K562 (cell line): Measurements from ENCODE around the gene NIPBL. TPM values are rescaled to one million over a fixed set of nuclear protein-coding genes. Genes with fewer than 3 reads are reported as not detected.

Experiments
- ATAC-seq: fragments of 200-7000 bp; cut with Tn5 transposase; 3 replicates; pipeline ENCODE4 v1.9.1; 2020; ENCODE audit warnings: moderate library complexity
- Bru-seq: library from RNA; stranded (reverse); fragments of 400-500 nt; gene quantifications from one replicate; lab custom pipeline; 2021; lab: Mats Ljungman, UMichigan
- BruChase-seq, 2 experiments: library from RNA; stranded (reverse); fragments of 400-500 nt; gene quantifications; one replicate each; lab custom pipeline; 2021; lab: Mats Ljungman, UMichigan
- BruUV-seq: library from RNA; stranded (reverse); fragments of 400-500 nt; replicated peaks from 2 replicates; lab custom pipeline; 2021; lab: Mats Ljungman, UMichigan
- CTCF ChIA-PET: fragments of 300-600 bp; formaldehyde crosslinking; extraction: SDS; loops from one replicate; lab custom pipeline; 2021; ENCODE audit warnings: low intra/inter-chr PET ratio; lab: Yijun Ruan, JAX
- POLR2A ChIA-PET: fragments of 300-600, 350-650 bp; sonication (Branson Sonifier 250); formaldehyde crosslinking; extraction: SDS; loops from one replicate; lab custom pipeline; 2021; ENCODE audit warnings: antibody characterized with exemption, inconsistent platforms; lab: Yijun Ruan, JAX
- DNase-seq, 4 experiments: peaks; one replicate each; pipeline versions ENCODE4 v3.0.0 to v3.0.0-alpha.2; 2011 to 2018; ENCODE audit warnings: low spot score in 3 of 4, mixed read lengths in 3 of 4; ENCODE audit errors: extremely low read depth in 1 of 4
- FAIRE-seq: peaks from 2 replicates; lab custom pipeline; 2011; peaks lifted over from hg19 to GRCh38; lab: Jason Lieb, UNC
- H2AFZ ChIP-seq: 2 replicates; pipeline ENCODE4 v1.6.0; 2011; ENCODE audit warnings: low read depth, low read length, control low read depth, inconsistent platforms
- H3K27ac ChIP-seq: fragments of 200-600 bp; 3 replicates; pipeline ENCODE4 v1.8.0; 2011; ENCODE audit warnings: low read depth, mild to moderate bottlenecking, control low read depth, inconsistent platforms, low read length, moderate library complexity, mixed read lengths; ENCODE audit errors: extremely low read depth
- H3K27me3 ChIP-seq, 2 experiments: fragments of 300-600 bp in 1 of 2; 2 replicates in 1 of 2; 3 replicates in 1 of 2; pipeline versions ENCODE4 v1.6.0 to v1.8.0; 2011; ENCODE audit warnings: inconsistent platforms in 2 of 2, low read length in 2 of 2, mild to moderate bottlenecking in 1 of 2, mixed read lengths in 1 of 2, moderate library complexity in 1 of 2; ENCODE audit not compliant: control insufficient read depth in 2 of 2, insufficient read depth in 2 of 2
- H3K36me3 ChIP-seq: fragments of 300-600 bp; 3 replicates; pipeline ENCODE4 v1.8.0; 2011; ENCODE audit warnings: mild to moderate bottlenecking, low read length, inconsistent platforms; ENCODE audit not compliant: control insufficient read depth, insufficient read depth
- H3K4me1 ChIP-seq, 2 experiments: fragments of 200-600 bp in 1 of 2; replicated peaks in 1 of 2; 2 replicates in 1 of 2; 3 replicates in 1 of 2; pipeline versions ENCODE4 v1.5.1 to v1.8.0; 2011; ENCODE audit warnings: inconsistent platforms in 2 of 2, low read length in 2 of 2, mild to moderate bottlenecking in 1 of 2, mixed read lengths in 1 of 2, moderate library complexity in 1 of 2; ENCODE audit not compliant: control insufficient read depth in 2 of 2, insufficient read depth in 2 of 2
- H3K4me2 ChIP-seq: 2 replicates; pipeline ENCODE4 v1.6.1; 2011; ENCODE audit warnings: low read length, control low read depth, inconsistent platforms, mixed read lengths; ENCODE audit not compliant: insufficient read depth
- H3K4me3 ChIP-seq: fragments of 200-600 bp; sonication (generic), shearing (Covaris generic); 2 replicates; pipeline ENCODE4 v1.5.1; 2016; ENCODE audit warnings: control low read depth, inconsistent platforms
- H3K79me2 ChIP-seq: fragments of 200-600 bp; 3 replicates; pipeline ENCODE4 v1.8.0; 2011; ENCODE audit warnings: low read length, inconsistent platforms; ENCODE audit not compliant: control insufficient read depth, insufficient read depth
- H3K9ac ChIP-seq, 2 experiments: 2 replicates each; pipeline versions ENCODE4 v1.6.0 to v1.6.1; 2011; ENCODE audit warnings: low read depth in 2 of 2, low read length in 2 of 2, control low read depth in 1 of 2, inconsistent platforms in 1 of 2, mild to moderate bottlenecking in 1 of 2, mixed read lengths in 1 of 2; ENCODE audit not compliant: insufficient read depth in 1 of 2
- H3K9me1 ChIP-seq: one replicate; pipeline ENCODE4 v1.6.0; 2011; ENCODE audit warnings: inconsistent platforms, mild to moderate bottlenecking, low read length, moderate library complexity; ENCODE audit not compliant: control insufficient read depth, insufficient read depth
- H3K9me3 ChIP-seq: replicated peaks from 2 replicates; pipeline ENCODE4 v1.5.1; 2011; ENCODE audit warnings: low read depth, low read length, inconsistent platforms; ENCODE audit not compliant: control insufficient read depth, insufficient read depth
- H4K20me1 ChIP-seq: replicated peaks from 2 replicates; pipeline ENCODE4 v1.6.1; 2011; ENCODE audit warnings: low read length, inconsistent platforms, mixed read lengths; ENCODE audit not compliant: control insufficient read depth, insufficient read depth
- CBFA2T2 ChIP-seq: fragments of 450-650 bp; conservative IDR thresholded peaks from 2 replicates; pipeline ENCODE4 v1.6.1; 2017; ENCODE audit warnings: mild to moderate bottlenecking
- HDGF ChIP-seq: fragments of 450-650 bp; IDR thresholded peaks from 2 replicates; pipeline ENCODE4 v1.6.1; 2016
- MYBL2 ChIP-seq, 2 experiments: fragments of 450-650 bp in 1 of 2; sonication (generic) in 1 of 2; formaldehyde crosslinking in 1 of 2; IDR thresholded peaks; 2 replicates each; pipeline versions ENCODE4 v1.6.1 to v1.8.1; 2017 to 2022; ENCODE audit warnings: borderline replicate concordance in 1 of 2, inconsistent platforms in 1 of 2, low read depth in 1 of 2, mild to moderate bottlenecking in 1 of 2, missing genetic modification reagents in 1 of 2, moderate library complexity in 1 of 2
- SNRNP70 ChIP-seq: fragments of 200-400 bp; formaldehyde crosslinking; optimal IDR thresholded peaks from 2 replicates; pipeline ENCODE3; 2017; ENCODE audit warnings: low read depth, low read length
- XRCC3 ChIP-seq: fragments of 450-650 bp; IDR thresholded peaks from 2 replicates; pipeline ENCODE4 v1.6.1; 2017; ENCODE audit warnings: mild to moderate bottlenecking, moderate library complexity
- YY1 ChIP-seq, 3 experiments: IDR thresholded peaks; 2 replicates each; pipeline ENCODE4 v1.6.1; 2011; ENCODE audit warnings: low read length in 2 of 3, mild to moderate bottlenecking in 2 of 3, moderate library complexity in 2 of 3, borderline replicate concordance in 1 of 3, control low read depth in 1 of 3, low read depth in 1 of 3; ENCODE audit not compliant: insufficient read depth in 3 of 3, insufficient replicate concordance in 2 of 3, control insufficient read depth in 1 of 3, insufficient read length in 1 of 3; ENCODE audit errors: extremely low read depth in 1 of 3
- ZNF444 ChIP-seq: fragments of 250-450 bp; sonication (Bioruptor Pico); IDR thresholded peaks from 2 replicates; pipeline ENCODE4 v1.4.0; 2020; ENCODE audit warnings: mild to moderate bottlenecking, moderate library complexity
- ZNF76 ChIP-seq: fragments of 250-450 bp; sonication (Bioruptor Pico); IDR thresholded peaks from 2 replicates; pipeline ENCODE4 v1.4.0; 2020; ENCODE audit warnings: mild to moderate bottlenecking, moderate library complexity, borderline replicate concordance
- WGBS: fragments of 100-300 bp; shearing (Covaris generic); methylation state at CpG from one replicate; pipeline ENCODE4 v1.1.6; 2016; ENCODE audit warnings: low coverage, mixed read lengths; ENCODE audit not compliant: insufficient coverage; ENCODE audit errors: missing lambda C conversion rate; 5-methylcytosine and 5-hydroxymethylcytosine counted together
- in situ Hi-C: fragments of 300-500 bp; cut with MboI; formaldehyde crosslinking; loops from 4 replicates; pipeline ENCODE4 v1.15.0; 2018; ENCODE audit warnings: inconsistent platforms, mixed read lengths
- intact Hi-C: fragments of 100-400 bp; cut with micrococcal nuclease; formaldehyde crosslinking; loops from 2 replicates; pipeline ENCODE4 v1.14.2; 2022
- long read RNA-seq, 3 experiments: library from polyadenylated mRNA in 2 of 3; library from RNA in 1 of 3; unstranded in 2 of 3; stranded (forward) in 1 of 3; transcript quantifications; one replicate each; pipeline ENCODE4 v2.0.0, GENCODE V29; 2019 to 2022
- polyA minus RNA-seq, 3 experiments: library from RNA; depleted of rRNA, polyadenylated mRNA; stranded (reverse); fragments of >200 nt; gene quantifications; 2 replicates each; pipeline ENCODE4 v1.2.3, GENCODE V29; 2011
- polyA plus RNA-seq, 8 experiments: library from polyadenylated mRNA; depleted of rRNA in 4 of 8; stranded (reverse) in 5 of 8; unstranded in 3 of 8; fragments of >200 nt; fragmentation: Nextera tagmentation in 2 of 8; fragmentation: Illumina TruSeq in 1 of 8; extraction: Ambion mirVana in 2 of 8; extraction: Trizol in 1 of 8; gene quantifications; 2 replicates each; pipeline versions ENCODE4 v1.2.1 to v1.2.3, GENCODE V29; 2011 to 2014; ENCODE audit warnings: inconsistent platforms in 1 of 8, missing spikeins in 1 of 8
- total RNA-seq, 7 experiments: library from RNA; depleted of rRNA in 6 of 7; stranded (reverse); fragments of >200 nt in 6 of 7; fragmentation: Illumina TruSeq in 2 of 7; extraction: Trizol in 2 of 7; gene quantifications; 2 replicates each; pipeline versions ENCODE4 v1.2.1 to v1.2.3, GENCODE V29; 2011 to 2021; ENCODE audit warnings: low replicate concordance in 1 of 7
- TF ChIP-seq, protein P1 (sequence below): sonication (generic); formaldehyde crosslinking; IDR thresholded peaks from 2 replicates; pipeline ENCODE4 v1.8.0; 2022; ENCODE audit warnings: mild to moderate bottlenecking, missing genetic modification reagents

Gene NIPBL
- 63.5 and 179 TPM in 2 replicates for total RNA-seq (2011; cell fraction: chromatin; rRNA removed; ENCODE audit: low replicate concordance)
- 22.7 and 38.0 TPM in 2 replicates for total RNA-seq (2011; cell fraction: nucleolus; rRNA removed)
- 72.7 and 138 TPM in 2 replicates for total RNA-seq (2011; cell fraction: nucleoplasm; rRNA removed)
- total RNA-seq (2014; rRNA removed) (26.1 and 27.9 TPM in 2 replicates), total RNA-seq (2014; rRNA removed; fragmentation: Illumina TruSeq; extraction: Trizol) (38.9 and 48.7 TPM in 2 replicates), total RNA-seq (2015; rRNA removed; fragmentation: Illumina TruSeq; extraction: Trizol) (37.9 and 42.3 TPM in 2 replicates), total RNA-seq (2021) (56.7 and 56.9 TPM in 2 replicates), polyA plus RNA-seq (2011; rRNA removed) (45.0 and 50.6 TPM in 2 replicates), polyA plus RNA-seq (2014; fragmentation: Illumina TruSeq; extraction: Trizol) (31.6 and 39.1 TPM in 2 replicates), polyA plus RNA-seq (2014; fragmentation: Nextera tagmentation; extraction: Ambion mirVana) (10 to 100 TPM; 12.9 to 15.6 TPM), polyA plus RNA-seq (2014; rRNA removed) (20.8 and 26.2 TPM in 2 replicates), polyA minus RNA-seq (2011; rRNA and poly(A)+ RNA removed) (186 and 237 TPM in 2 replicates), Bru-seq, nascent RNA (percentile 90 among the genes with signal in this experiment), BruChase-seq, experiment 1, labeled RNA remaining after a 2-hour chase (percentile 96 among the genes with signal in this experiment), BruChase-seq, experiment 2, labeled RNA remaining after a 6-hour chase (percentile 96 among the genes with signal in this experiment)
- 28.7 and 31.9 TPM in 2 replicates for polyA plus RNA-seq (2011; cell fraction: cytosol; rRNA removed)
- 93.7 and 95.8 TPM in 2 replicates for polyA plus RNA-seq (2011; cell fraction: nucleus; rRNA removed)
- 25.7 and 27.0 TPM in 2 replicates for polyA plus RNA-seq (2012)
- polyA minus RNA-seq (2011; cell fraction: cytosol; rRNA and poly(A)+ RNA removed): 43.8 and 51.4 TPM in 2 replicates
- 75.4 and 141 TPM in 2 replicates for polyA minus RNA-seq (2011; cell fraction: nucleus; rRNA and poly(A)+ RNA removed)
- long read RNA-seq, experiment 1, partial matches to known transcripts: 83 of 110 reads
- long read RNA-seq, experiment 1, other reads (novel, unspliced or antisense): 27 of 110 reads
- long read RNA-seq, experiment 2, full-length matches to known transcripts: 1 of 36 reads
- long read RNA-seq, experiment 2, partial matches to known transcripts: 16 of 36 reads
- long read RNA-seq, experiment 2, other reads (novel, unspliced or antisense): 19 of 36 reads
- long read RNA-seq, experiment 3, partial matches to known transcripts: 19 of 21 reads
- long read RNA-seq, experiment 3, other reads (novel, unspliced or antisense): 2 of 21 reads

GRCh38 chr5:36876299-36876964, at the start of gene NIPBL:
NIPBL (plus strand) TSS chr5:36876769; CDS start chr5:36953697, 76,928 bp downstream.
- no peaks in the 10 kb centered on the region for H3K9me3 ChIP-seq
- BruUV-seq: no TSS peak
- peaks cover 12 to 13% of the 10 kb centered on the region in 2 experiments; a peak in 4 of 5 replicates for H3K4me1 ChIP-seq
- ATAC-seq: peak; percentile 61
- no peaks in the 10 kb centered on the region for H3K9me1 ChIP-seq
- peak; percentile 89 to 98 (median 92) for DNase-seq
- H3K27me3 ChIP-seq: no peaks in the 10 kb centered on the region
- intact Hi-C loops (loop anchor here (1.0 to 10.0 kb wide), 3 partner anchors 137 to 642 kb away; partner anchors contain the start of genes NUP155 and WDR70), in situ Hi-C loops (no loop called here)
- under 1% methylated on average over 50 of the region's 73 CpGs for WGBS
- POLR2A ChIA-PET: interaction anchor here (0.6 to 3.9 kb wide), 13 partner anchors 9 to 1233 kb away, joined by 3 to 31 read pairs (median 3); no protein-coding TSS in a partner anchor
- peak within 1 kb of the TSS; percentile 93 for H3K4me3 ChIP-seq
- CTCF ChIA-PET: interaction anchor here (0.6 to 1.4 kb wide), 4 partner anchors 69 to 137 kb away, joined by 3 to 12 read pairs (median 3); no protein-coding TSS in a partner anchor
- H3K4me2 ChIP-seq: peak within 1 kb of the TSS; percentile 98
- peaks cover 12% of the 10 kb centered on the region; the same call in 1 of the 2 replicates for H4K20me1 ChIP-seq
- H3K36me3 ChIP-seq: peaks cover 4% of the 10 kb centered on the region; the same call in 2 of the 3 replicates
- peak within 1 kb of the TSS; percentile 89 for H2AFZ ChIP-seq
- peak within 1 kb of the TSS; percentile 93 for H3K27ac ChIP-seq
- peak within 1 kb of the TSS; percentile 92 to 99 for H3K9ac ChIP-seq
- H3K79me2 ChIP-seq: peaks cover 99% of the 10 kb centered on the region
- peak; percentile 65 for FAIRE-seq
- TF ChIP-seq MYBL2 (IDR thresholded peaks at IDR 0.05; ENCODE audit: low read depth): no peak
- TF ChIP-seq MYBL2 (CRISPR knock-in tag; IDR thresholded peaks at IDR 0.05; ENCODE audit: borderline replicate concordance): peak; percentile 25; the same call in 1 of the 2 replicates
- no peak for TF ChIP-seq SNRNP70
- peak; percentile 52 to 93 (median 89) for TF ChIP-seq YY1 (IDR thresholded peaks at IDR 0.05; ENCODE audit: borderline replicate concordance in 1 of 3, control insufficient read depth in 1 of 3, extremely low read depth in 1 of 3, insufficient read depth in 3 of 3, insufficient read length in 1 of 3, insufficient replicate concordance in 2 of 3, low read depth in 1 of 3, low read length in 2 of 3)
- TF ChIP-seq CBFA2T2: no peak
- TF ChIP-seq ZNF444 (CRISPR knock-in tag): no peak
- no peak; the same call in 1 of the 2 replicates for TF ChIP-seq XRCC3
- TF ChIP-seq, protein P1, sequence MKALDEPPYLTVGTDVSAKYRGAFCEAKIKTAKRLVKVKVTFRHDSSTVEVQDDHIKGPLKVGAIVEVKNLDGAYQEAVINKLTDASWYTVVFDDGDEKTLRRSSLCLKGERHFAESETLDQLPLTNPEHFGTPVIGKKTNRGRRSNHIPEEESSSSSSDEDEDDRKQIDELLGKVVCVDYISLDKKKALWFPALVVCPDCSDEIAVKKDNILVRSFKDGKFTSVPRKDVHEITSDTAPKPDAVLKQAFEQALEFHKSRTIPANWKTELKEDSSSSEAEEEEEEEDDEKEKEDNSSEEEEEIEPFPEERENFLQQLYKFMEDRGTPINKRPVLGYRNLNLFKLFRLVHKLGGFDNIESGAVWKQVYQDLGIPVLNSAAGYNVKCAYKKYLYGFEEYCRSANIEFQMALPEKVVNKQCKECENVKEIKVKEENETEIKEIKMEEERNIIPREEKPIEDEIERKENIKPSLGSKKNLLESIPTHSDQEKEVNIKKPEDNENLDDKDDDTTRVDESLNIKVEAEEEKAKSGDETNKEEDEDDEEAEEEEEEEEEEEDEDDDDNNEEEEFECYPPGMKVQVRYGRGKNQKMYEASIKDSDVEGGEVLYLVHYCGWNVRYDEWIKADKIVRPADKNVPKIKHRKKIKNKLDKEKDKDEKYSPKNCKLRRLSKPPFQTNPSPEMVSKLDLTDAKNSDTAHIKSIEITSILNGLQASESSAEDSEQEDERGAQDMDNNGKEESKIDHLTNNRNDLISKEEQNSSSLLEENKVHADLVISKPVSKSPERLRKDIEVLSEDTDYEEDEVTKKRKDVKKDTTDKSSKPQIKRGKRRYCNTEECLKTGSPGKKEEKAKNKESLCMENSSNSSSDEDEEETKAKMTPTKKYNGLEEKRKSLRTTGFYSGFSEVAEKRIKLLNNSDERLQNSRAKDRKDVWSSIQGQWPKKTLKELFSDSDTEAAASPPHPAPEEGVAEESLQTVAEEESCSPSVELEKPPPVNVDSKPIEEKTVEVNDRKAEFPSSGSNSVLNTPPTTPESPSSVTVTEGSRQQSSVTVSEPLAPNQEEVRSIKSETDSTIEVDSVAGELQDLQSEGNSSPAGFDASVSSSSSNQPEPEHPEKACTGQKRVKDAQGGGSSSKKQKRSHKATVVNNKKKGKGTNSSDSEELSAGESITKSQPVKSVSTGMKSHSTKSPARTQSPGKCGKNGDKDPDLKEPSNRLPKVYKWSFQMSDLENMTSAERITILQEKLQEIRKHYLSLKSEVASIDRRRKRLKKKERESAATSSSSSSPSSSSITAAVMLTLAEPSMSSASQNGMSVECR: peak; percentile 65
- TF ChIP-seq HDGF: no peak
- no peak for TF ChIP-seq ZNF76 (CRISPR knock-in tag)
